Loucy (cell line): Measurements from ENCODE around the gene GARRE1.

ENCODE experiments used
- H2AFZ ChIP-seq: fragments of 200-600 bp; sonication (generic); 2 replicates; pipeline ENCODE4 v1.6.0; 2016; ENCODE audit warnings: antibody characterized with exemption, mild to moderate bottlenecking, low read length, moderate library complexity
- H3F3A ChIP-seq: fragments of 200-600 bp; 2 replicates; pipeline ENCODE4 v1.6.0; 2016; ENCODE audit warnings: antibody characterized with exemption, low read depth, mild to moderate bottlenecking
- H3K27me3 ChIP-seq: fragments of 200-600 bp; sonication (generic); 2 replicates; pipeline ENCODE4 v1.6.1; 2014; ENCODE audit warnings: low read length, mild to moderate bottlenecking; ENCODE audit not compliant: insufficient read depth, poor library complexity, severe bottlenecking
- H3K36me3 ChIP-seq: fragments of 200-600 bp; sonication (generic); 2 replicates; pipeline ENCODE4 v1.6.1; 2016; ENCODE audit warnings: low read length; ENCODE audit not compliant: insufficient read depth
- H3K4me1 ChIP-seq: fragments of 200-600 bp; sonication (generic); 2 replicates; pipeline ENCODE4 v1.5.1; 2014; ENCODE audit warnings: low read length, mild to moderate bottlenecking; ENCODE audit not compliant: insufficient read depth, poor library complexity, severe bottlenecking
- H3K4me2 ChIP-seq: fragments of 200-600 bp; sonication (generic); 2 replicates; pipeline ENCODE4 v1.6.0; 2014; ENCODE audit warnings: antibody characterized with exemption, low read length, low read depth, mild to moderate bottlenecking; ENCODE audit not compliant: poor library complexity, severe bottlenecking
- H3K4me3 ChIP-seq: fragments of 200-600 bp; sonication (generic); 2 replicates; pipeline ENCODE4 v1.5.1; 2014; ENCODE audit warnings: low read length, mild to moderate bottlenecking, mixed read lengths; ENCODE audit not compliant: poor library complexity, severe bottlenecking
- H3K79me2 ChIP-seq: fragments of 200-600 bp; sonication (generic); 2 replicates; pipeline ENCODE4 v1.6.1; 2014; ENCODE audit warnings: low read length; ENCODE audit not compliant: insufficient read depth
- H3K9ac ChIP-seq: fragments of 200-600 bp; sonication (generic); 2 replicates; pipeline ENCODE4 v1.6.0; 2014; ENCODE audit warnings: mild to moderate bottlenecking, low read depth, low read length, moderate library complexity; ENCODE audit not compliant: poor library complexity, severe bottlenecking
- H3K9me2 ChIP-seq: fragments of 200-600 bp; sonication (generic); replicated peaks from 2 replicates; pipeline ENCODE4 v1.6.1; 2016; ENCODE audit warnings: low read depth, low read length, mixed read lengths
- H3K9me3 ChIP-seq: fragments of 200-600 bp; sonication (generic); 2 replicates; pipeline ENCODE4 v1.6.1; 2014; ENCODE audit warnings: mild to moderate bottlenecking, antibody characterized with exemption, low read length, low read depth; ENCODE audit not compliant: insufficient read depth
- H4K20me1 ChIP-seq: fragments of 200-600 bp; sonication (generic); 2 replicates; pipeline ENCODE4 v1.6.0; 2014; ENCODE audit warnings: antibody characterized with exemption, low read length, mild to moderate bottlenecking; ENCODE audit not compliant: insufficient read depth, poor library complexity, severe bottlenecking
- CTCF ChIP-seq: fragments of 200-600 bp; sonication (generic); conservative IDR thresholded peaks from 2 replicates; pipeline ENCODE4 v1.5.1; 2014; ENCODE audit warnings: mild to moderate bottlenecking, antibody characterized with exemption, low read length
- EZH2phosphoT487 ChIP-seq: fragments of 200-600 bp; IDR thresholded peaks from 2 replicates; pipeline ENCODE4 v1.6.1; 2018; ENCODE audit warnings: antibody characterized with exemption, mild to moderate bottlenecking, moderate library complexity, borderline replicate concordance

Gene GARRE1

GRCh38 chr19:34282611-34283519, 28.5 kb downstream of the GARRE1 start:
- H2AFZ ChIP-seq: no peak overlapping the region
- H3K79me2 ChIP-seq: no peaks in the 10 kb centered on the region
- H3K9ac ChIP-seq: no peak overlapping the region
- H3K4me3 ChIP-seq: no peak overlapping the region
- no peak for TF ChIP-seq CTCF
- TF ChIP-seq EZH2phosphoT487: no peak
- H4K20me1 ChIP-seq: no peaks in the 10 kb centered on the region
- no peaks in the 10 kb centered on the region for H3K9me3 ChIP-seq
- no peaks in the 10 kb centered on the region for H3K27me3 ChIP-seq
- no peaks in the 10 kb centered on the region for H3K4me1 ChIP-seq
- H3K4me2 ChIP-seq: no peak overlapping the region
- no peaks in the 10 kb centered on the region for H3K9me2 ChIP-seq
- H3F3A ChIP-seq: no peaks in the 10 kb centered on the region
- no peaks in the 10 kb centered on the region for H3K36me3 ChIP-seq

GRCh38 chr19:34284505-34284904, 30.2 kb downstream of the GARRE1 start:
- H3K9me3 ChIP-seq: no peaks in the 10 kb centered on the region
- H3K27me3 ChIP-seq: no peaks in the 10 kb centered on the region
- no peak overlapping the region for H3K4me3 ChIP-seq
- no peaks in the 10 kb centered on the region for H3K4me1 ChIP-seq
- H4K20me1 ChIP-seq: no peaks in the 10 kb centered on the region
- H3K9me2 ChIP-seq: no peaks in the 10 kb centered on the region
- H3K9ac ChIP-seq: no peak overlapping the region
- H3K36me3 ChIP-seq: no peaks in the 10 kb centered on the region
- H3K4me2 ChIP-seq: no peak overlapping the region
- TF ChIP-seq EZH2phosphoT487: no peak
- TF ChIP-seq CTCF: no peak
- H2AFZ ChIP-seq: no peak overlapping the region
- no peaks in the 10 kb centered on the region for H3F3A ChIP-seq
- H3K79me2 ChIP-seq: no peaks in the 10 kb centered on the region

GRCh38 chr19:34287662-34288140, 33.3 kb downstream of the GARRE1 start:
- Histone ChIP-seq H3K9ac (no peak overlapping the region), H2AFZ (no peak overlapping the region), H3K36me3 (no peaks in the 10 kb centered on the region), H3K27me3 (no peaks in the 10 kb centered on the region), H3K4me3 (no peak overlapping the region), H3F3A (no peaks in the 10 kb centered on the region), H3K9me3 (no peaks in the 10 kb centered on the region), H3K79me2 (no peaks in the 10 kb centered on the region), H3K9me2 (no peaks in the 10 kb centered on the region), H3K4me2 (no peak overlapping the region), H4K20me1 (no peaks in the 10 kb centered on the region), H3K4me1 (no peaks in the 10 kb centered on the region)
- TF ChIP-seq CTCF: no peak
- no peak for TF ChIP-seq EZH2phosphoT487
